ENCODE results near the gene TLX3. TPM values are rescaled to one million over a fixed set of nuclear protein-coding genes. Genes with fewer than 3 reads are reported as not detected.
A peak's percentile ranks its signal among the peaks of the same experiment; 100 is the strongest.

TLX3 gene
- total and polyA plus RNA-seq, 2 of the 4 experiments (the other 2 are of a cell fraction), result not detected

- H2AK9ac ChIP-seq (replicated peaks; ENCODE audit: low read depth, low read length, poor library complexity), result peak overlapping the region; percentile 30
- dilution Hi-C loops (cut with HindIII; ENCODE audit: low sequenced_read_pairs, unreplicated experiment), result no loop called here
- no peak overlapping the region for H2BK120ac ChIP-seq (ENCODE audit: low read depth, low read length)
- no peaks in the 10 kb centered on the region for H3K4me1 ChIP-seq (ENCODE audit: control insufficient read depth, insufficient read depth, low read length)
- no peak overlapping the region for H3K4ac ChIP-seq (ENCODE audit: low read depth, low read length)
- WGBS, 2 experiments (ENCODE audit: extremely low coverage in 2 of 2, insufficient read length in 1 of 2), result 3% methylated on average over 10 of the region's 31 CpGs; no CpG with 5 or more reads in 1 of the 2 experiments
- peaks cover 22% of the 10 kb centered on the region for H3K27me3 ChIP-seq (ENCODE audit: control insufficient read depth, insufficient read depth, low read length)
- no peak overlapping the region for H2BK5ac ChIP-seq (ENCODE audit: low read depth, low read length, poor library complexity, severe bottlenecking)
- H2BK20ac ChIP-seq (ENCODE audit: low read depth, low read length), result peak overlapping the region; percentile 16; the same call in 1 of the 2 replicates
- ChIA-PET CTCF (interaction anchor here (0.5 to 1.4 kb wide), 2 partner anchors 129 to 263 kb away, joined by 4 to 7 read pairs; no protein-coding TSS in a partner anchor), POLR2A (ENCODE audit: unreplicated experiment) (no interaction called here)
- in situ Hi-C loops (cut with MboI; ENCODE audit: low sequenced_read_pairs), result loop anchor here (5.0 to 25.0 kb wide), 2 partner anchors 129 to 349 kb away; no protein-coding TSS in a partner anchor
- no TSS peak for BruUV-seq (replicated peaks)
- H3K9me1 ChIP-seq (ENCODE audit: insufficient read depth, low read length), result no peaks in the 10 kb centered on the region
- H3K36me3 ChIP-seq (ENCODE audit: control insufficient read depth, insufficient read depth, low read length), result no peaks in the 10 kb centered on the region
- H4K91ac ChIP-seq (ENCODE audit: insufficient read depth, low read depth, low read length), result no peak overlapping the region
- DNase-seq (peak; percentile 64), ATAC-seq (ENCODE audit: low read depth) (peak; percentile 97)
- no peak overlapping the region for H4K8ac ChIP-seq (ENCODE audit: low read depth in 2 of 2, low read length in 2 of 2)
- TF ChIP-seq POLR2A (IDR thresholded peaks at IDR 0.05; ENCODE audit: low read depth, low read length) (0 out of 2 replicates have a peak, but pooled peaks have one; percentile 23), MAFK (IDR thresholded peaks at IDR 0.05; ENCODE audit: low read depth, low read length) (no peak), NFE2L2 (IDR thresholded peaks at IDR 0.05; ENCODE audit: low read depth, low read length) (no peak), SMC3 (IDR thresholded peaks at IDR 0.05; ENCODE audit: low read depth, low read length) (peak; percentile 79), RAD21 (IDR thresholded peaks at IDR 0.05; ENCODE audit: low read length) (peak; percentile 88), CEBPB (IDR thresholded peaks at IDR 0.05; ENCODE audit: low read depth, low read length) (peak; percentile 38; the same call in 1 of the 2 replicates), CTCF (conservative IDR thresholded peaks at IDR 0.05; ENCODE audit: low read depth, low read length) (peak; percentile 80)
- H3K9ac ChIP-seq (ENCODE audit: low read depth, low read length), result peak overlapping the region; percentile 30; the same call in 1 of the 2 replicates
- H2AK5ac ChIP-seq (ENCODE audit: low read depth, low read length), result no peak overlapping the region
- no peaks in the 10 kb centered on the region for H3K79me1 ChIP-seq (ENCODE audit: low read depth in 1 of 2, low read length in 2 of 2)
- H3K9me3 ChIP-seq (ENCODE audit: control insufficient read depth, insufficient read depth, low read length), result no peaks in the 10 kb centered on the region
- H3K56ac ChIP-seq (ENCODE audit: extremely low read depth, insufficient read depth, low read length), result no peak overlapping the region
- H3K23ac ChIP-seq (ENCODE audit: low read depth, low read length), result no peak overlapping the region
- no peak overlapping the region; the same call in 1 of the 2 replicates for H3K14ac ChIP-seq (replicated peaks; ENCODE audit: low read depth, low read length)
- no peak overlapping the region for H3K27ac ChIP-seq (ENCODE audit: insufficient read depth, low read length)
- H3K4me2 ChIP-seq (ENCODE audit: low read depth, low read length), result peak overlapping the region; percentile 97
- H4K20me1 ChIP-seq (ENCODE audit: insufficient read depth, low read length), result no peaks in the 10 kb centered on the region
- peak overlapping the region; percentile 88 for H2AFZ ChIP-seq (replicated peaks; ENCODE audit: low read length, poor library complexity)
- no peak overlapping the region for H4K5ac ChIP-seq (ENCODE audit: low read depth, low read length)
- peak overlapping the region; percentile 52 for H3K4me3 ChIP-seq (ENCODE audit: insufficient read depth, low read depth, low read length)
- intact Hi-C loops (cut with micrococcal nuclease), result loop anchor here (1.0 to 2.0 kb wide), 6 partner anchors 66 to 592 kb away; no protein-coding TSS in a partner anchor
- H3K18ac ChIP-seq (ENCODE audit: low read depth, low read length), result no peak overlapping the region
- no peak overlapping the region for H2BK15ac ChIP-seq (ENCODE audit: low read depth, low read length)
Observed at GRCh38 chr5:171336521-171337209, 27.6 kb downstream of the TLX3 start.
